COLO829 (cell line): ENCODE measurements around the gene SH2D6.
A peak's percentile ranks its signal among the peaks of the same experiment; 100 is the strongest.
"Not testable (repeated sequence)": the region's sequence is repeated elsewhere in the genome, so short reads cannot be mapped to it uniquely, and the experiment has no call there.

Source experiments
- DNase-seq: peaks from one replicate; pipeline ENCODE4 v3.0.0; 2012; ENCODE audit warnings: low spot score

SH2D6 gene

GRCh38 chr2:85398426-85399182 lies 19.9 kb upstream of the SH2D6 start:
- DNase-seq: no peak

- no peak for DNase-seq
Measured at GRCh38 chr2:85399183-85399455, 19.4 kb upstream of the SH2D6 start.

DNA sequence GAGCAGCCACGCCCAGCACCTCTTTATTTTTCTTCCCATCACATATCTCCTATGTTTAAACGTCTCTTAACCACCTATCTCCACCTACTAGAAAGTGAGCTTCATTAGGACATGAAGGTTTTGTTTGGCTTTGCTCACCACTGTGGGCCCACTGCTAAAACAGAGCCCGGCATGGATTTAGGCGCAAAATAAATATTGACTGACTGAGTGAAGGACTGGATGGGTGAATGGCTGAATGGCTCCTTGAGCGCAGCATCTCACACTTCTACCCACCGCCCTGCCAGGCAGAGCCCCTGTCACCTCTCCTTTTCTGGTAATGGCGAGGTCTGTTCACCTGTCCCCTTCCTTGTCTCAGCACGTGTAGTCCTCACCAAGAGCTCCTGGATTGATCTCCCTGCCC lies 18.5 kb upstream of the SH2D6 start:
- no peak for DNase-seq

- DNase-seq: no peak
Measured at GRCh38 chr2:85400541-85401463, 17.7 kb upstream of the SH2D6 start.

GRCh38 chr2:85401464-85401805 lies 17.1 kb upstream of the SH2D6 start:
- no peak for DNase-seq

DNA sequence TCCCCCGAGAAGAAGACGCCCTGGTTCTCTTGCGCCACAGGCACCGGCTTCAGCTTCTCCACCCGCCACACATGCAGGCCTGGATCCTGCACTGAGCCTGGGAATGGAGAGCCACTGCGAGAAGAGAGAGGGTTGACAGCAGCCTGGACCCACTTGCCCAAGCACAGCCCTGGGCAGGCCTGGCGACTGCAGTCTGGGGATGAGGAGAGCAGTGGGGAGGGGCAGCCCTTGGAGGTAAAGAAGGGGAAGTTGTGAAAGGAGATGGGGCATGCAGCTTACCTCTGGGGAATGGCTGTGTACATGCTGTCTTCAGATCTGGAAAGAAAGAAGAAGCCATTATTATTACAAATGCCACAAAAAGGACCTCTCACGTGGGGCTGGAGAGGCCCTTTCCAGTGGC lies 16.7 kb upstream of the SH2D6 start:
- DNase-seq: no peak

DNA sequence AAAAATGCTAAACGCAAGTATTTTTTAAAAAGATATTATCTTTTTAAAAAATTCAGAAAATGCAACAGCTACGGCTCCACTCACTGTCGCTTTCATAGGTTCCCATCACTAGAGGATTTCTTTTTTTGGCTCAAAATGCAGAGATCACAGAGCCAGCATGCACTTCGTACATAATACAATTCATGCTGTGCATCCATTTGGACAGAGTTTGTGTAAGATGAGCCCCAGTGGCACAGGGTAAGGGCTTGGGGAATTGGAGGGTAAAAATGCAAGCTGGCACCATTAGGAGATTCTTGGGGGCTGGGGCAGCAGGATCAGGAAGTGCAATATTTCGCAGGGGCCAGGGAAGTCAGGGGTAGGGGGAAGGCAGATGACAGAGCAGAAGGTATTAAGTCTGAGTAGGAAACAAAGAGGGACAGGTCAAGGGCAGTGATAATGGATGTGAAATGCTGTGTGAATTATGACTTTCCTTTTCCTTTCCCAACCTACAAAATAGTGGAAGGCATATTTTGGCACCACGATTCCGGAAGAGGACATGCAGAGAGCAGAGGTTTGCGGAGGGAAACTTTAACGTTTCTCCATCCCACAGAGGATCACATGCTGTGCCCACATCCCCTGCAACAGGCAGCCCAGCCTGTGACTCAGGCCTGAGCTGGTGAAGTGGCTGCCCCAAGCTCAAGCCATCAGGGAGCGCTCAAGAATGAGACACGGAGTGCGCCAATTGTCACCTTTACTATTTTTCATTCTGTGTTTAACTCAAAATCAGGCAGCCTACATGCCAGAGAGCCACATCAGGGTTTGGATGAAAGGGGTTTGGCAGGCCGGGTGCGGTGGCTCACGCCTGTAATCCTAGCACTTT lies 13.1 kb upstream of the SH2D6 start:
- no peak for DNase-seq

GRCh38 chr2:85409845-85410583 lies 8.5 kb upstream of the SH2D6 start, which contains the start of gene CAPG:
TSS of gene CAPG (minus strand) at chr2:85410366. CDS start at chr2:85402145, 8,221 bp downstream.
- DNase-seq: no peak

GRCh38 chr2:85410584-85411404 lies 7.7 kb upstream of the SH2D6 start:
- no peak for DNase-seq

DNA sequence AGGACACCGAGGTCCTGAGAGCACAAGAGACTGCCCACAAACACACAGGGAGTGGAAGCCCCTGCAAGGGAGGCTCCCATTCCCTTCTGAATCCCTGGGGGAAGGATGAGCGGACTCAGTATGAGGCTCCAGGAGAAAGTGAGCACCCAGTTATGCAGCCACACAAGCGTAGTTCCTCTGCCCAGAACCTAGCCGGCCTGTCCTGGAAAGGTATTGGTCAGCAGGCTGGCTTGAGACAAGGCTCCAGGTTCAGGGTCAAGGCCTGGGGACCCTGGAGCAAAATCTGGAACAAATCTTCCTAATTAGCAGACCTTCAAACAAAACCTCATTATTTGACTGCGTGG lies 7.1 kb upstream of the SH2D6 start:
- DNase-seq: no peak

DNA sequence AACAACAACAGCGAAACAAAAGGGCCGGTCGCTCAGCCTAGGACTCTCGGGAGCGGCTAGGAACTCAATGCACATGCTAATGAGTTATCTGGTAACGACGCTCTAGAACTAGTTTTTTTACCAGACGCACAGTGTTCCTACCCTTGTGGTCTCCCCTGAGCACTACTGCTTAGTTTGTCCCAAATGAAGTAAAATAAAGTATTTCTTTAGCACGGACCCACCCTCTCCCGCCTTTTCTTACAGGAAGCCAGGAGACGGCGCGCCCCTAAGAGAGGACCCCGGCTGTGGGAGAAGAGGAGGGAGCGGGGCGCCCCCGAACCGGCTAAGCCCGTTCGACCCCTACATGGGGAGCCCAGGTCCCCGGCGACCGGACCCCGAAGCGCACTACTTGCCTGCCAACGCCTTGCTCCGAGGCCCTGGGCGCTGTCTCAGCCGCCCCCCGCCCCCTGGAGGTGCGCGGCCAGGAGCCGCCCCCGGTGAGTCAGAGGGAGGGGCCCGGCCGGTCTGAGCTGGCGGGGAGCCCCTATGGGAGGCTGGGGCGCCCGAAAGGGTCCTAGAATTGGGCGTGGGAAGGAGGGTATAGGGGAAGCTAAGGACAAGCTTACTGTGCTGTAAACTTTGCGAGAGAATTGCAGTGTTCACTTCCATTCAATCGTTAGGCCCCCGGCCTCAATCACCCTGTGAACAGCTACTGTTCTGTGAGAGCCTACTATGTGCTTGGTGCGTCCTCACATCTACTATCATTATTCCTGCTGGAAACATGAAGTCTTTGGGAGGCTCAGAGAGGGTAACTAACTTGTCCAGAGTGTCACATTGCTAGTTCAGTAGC lies 4.7 kb upstream of the SH2D6 start:
- DNase-seq: no peak

DNA sequence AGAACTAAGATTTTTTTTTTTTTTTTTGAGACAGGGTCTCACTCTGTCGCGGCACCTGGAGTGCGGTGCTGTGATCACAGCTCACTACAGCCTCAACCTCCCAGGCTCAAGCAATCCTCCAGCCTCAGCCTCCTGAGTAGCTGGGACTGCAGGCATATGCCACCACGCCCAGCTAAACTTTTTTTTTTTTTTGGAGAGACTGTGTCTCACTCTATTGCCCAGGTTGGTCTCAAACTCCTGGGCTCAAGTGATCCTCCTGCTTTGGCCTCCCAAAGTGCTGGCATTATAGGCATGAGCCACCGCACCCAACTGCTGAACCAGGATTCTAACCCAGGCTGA lies 4.1 kb upstream of the SH2D6 start:
- DNase-seq: not testable (repeated sequence)

GRCh38 chr2:85414761-85415553 lies 3.6 kb upstream of the SH2D6 start:
- no peak for DNase-seq

DNA sequence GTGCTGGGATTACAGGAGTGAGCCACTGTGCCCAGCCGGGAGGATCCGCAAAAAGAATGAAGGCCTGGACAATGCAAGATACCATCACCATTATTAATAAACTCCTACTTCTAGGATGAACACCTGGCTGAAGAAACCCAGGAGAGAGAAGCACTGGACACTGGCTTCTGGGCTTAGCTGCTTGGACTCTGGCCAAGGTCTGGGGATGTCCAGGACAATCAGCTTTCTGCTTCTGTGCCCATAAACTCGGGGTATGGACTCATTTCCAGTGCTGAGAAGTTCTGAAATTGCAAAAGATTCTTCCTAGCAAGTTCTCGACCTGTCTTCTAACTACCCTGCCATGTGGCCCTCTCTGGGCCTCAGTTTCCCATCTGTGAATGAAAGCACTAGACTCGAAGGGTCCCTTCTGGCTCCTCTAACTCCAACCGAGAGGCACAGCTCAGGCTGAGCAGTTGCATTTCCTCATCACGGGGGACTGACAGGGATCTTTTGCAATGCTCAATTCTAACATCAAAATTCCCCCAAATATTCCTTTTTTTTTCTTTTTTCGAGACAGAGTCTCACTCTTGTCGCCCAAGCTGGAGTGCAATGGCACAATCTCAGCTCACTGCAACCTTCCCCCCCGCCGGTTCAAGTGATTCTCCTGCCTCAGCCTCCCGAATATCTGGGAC lies 2.4 kb upstream of the SH2D6 start:
- no peak for DNase-seq

- no peak for DNase-seq
Measured at GRCh38 chr2:85419009-85419675, 628 bp downstream of the SH2D6 start.

DNA sequence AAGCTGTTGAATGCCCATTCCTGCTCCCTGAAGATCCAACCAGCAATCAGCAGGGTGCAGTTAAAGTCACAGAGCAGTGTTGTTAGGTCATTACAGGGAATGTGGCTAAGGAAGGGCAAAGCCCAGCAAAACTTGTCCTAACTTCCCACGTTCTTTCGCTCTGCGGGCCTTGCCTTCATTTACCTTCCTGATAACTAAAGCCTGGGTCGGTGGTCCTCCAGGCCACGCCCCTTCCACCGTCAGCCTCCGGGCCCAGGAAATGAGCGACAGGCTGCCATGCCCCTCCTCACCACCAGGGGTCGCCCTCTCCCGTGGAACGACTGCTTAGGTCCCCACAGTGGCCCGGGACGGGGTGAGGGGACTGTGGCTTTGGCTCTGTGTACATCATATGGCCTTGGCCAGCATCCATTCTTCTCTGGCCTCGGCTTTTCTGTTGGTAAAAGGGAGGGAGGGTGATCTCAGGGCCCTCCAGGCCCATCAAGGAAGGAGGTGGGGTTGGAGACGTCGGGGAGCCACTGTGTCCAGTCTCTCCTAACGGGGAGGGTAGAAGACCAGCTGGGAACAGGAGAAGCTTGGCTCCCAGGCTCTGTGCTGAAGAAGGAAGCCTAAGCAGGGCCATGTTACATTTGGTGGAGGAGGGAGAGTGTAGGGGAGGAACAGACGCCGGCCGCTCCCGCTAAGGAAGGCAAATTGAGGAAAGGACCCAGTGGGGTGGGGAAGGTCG lies 2.2 kb downstream of the SH2D6 start:
- DNase-seq: peak; percentile 90

DNA sequence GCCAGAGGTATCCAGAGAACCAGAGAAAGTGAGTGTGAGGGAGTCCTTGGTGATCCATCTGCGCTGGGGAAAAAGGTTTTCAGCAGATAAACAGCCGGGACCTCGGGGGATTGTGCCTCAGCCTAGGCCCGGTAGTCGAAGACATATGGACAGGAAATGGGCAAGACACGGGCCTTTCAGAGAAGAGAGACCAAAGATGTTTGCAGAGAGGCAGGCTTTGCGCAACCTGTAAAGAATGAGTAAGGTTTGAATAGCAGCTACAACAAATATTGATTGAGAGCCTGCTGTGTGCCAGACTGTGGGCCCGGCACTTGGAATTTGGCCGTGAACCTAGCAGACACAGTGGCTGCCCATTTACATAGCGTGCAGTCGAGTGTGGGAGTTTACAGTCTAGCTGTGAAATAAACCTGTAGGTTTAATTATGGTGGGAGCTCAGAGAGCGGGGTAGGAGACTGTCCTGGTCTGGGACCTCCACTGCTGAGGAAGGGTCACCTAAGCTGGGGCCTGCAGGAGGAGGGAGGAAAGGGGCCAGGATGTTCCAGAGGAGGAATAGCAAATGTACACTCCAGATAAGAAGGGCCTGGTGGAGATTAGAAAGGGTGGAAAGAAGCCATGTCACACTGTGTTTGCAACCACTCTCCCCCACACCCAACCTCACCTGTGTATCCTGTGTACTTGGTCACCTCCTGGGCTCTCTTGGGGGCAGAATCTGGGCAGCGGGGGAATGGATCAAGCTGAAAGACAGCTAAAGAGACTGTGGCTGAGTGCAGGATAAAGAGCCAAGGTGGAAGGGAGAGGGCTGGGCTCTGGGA lies 3.0 kb downstream of the SH2D6 start:
- no peak for DNase-seq
